GM12878 (cell line): ENCODE results near the gene UACA. TPM values are rescaled to one million over a fixed set of nuclear protein-coding genes. Genes with fewer than 3 reads are reported as not detected.

Experiments
- ATAC-seq: fragments of 200-7000 bp; cut with Tn5 transposase; 3 replicates; pipeline ENCODE4 v1.9.1; 2020; ENCODE audit warnings: mild to moderate bottlenecking, moderate library complexity
- BruUV-seq: library from RNA; stranded (reverse); fragments of 400-500 nt; replicated peaks from 2 replicates; lab custom pipeline; 2021; lab: Mats Ljungman, UMichigan
- CTCF ChIA-PET: fragments of 300-600 bp; sonication (Branson Sonifier 250); formaldehyde crosslinking; extraction: SDS; loops from one replicate; lab custom pipeline; 2021; ENCODE audit warnings: inconsistent platforms; lab: Yijun Ruan, JAX
- POLR2A ChIA-PET: fragments of 350-600 bp; formaldehyde crosslinking; extraction: SDS; loops from one replicate; lab custom pipeline; 2021; ENCODE audit warnings: inconsistent platforms; lab: Charles Lee
- RAD21 ChIA-PET: fragments of 300-600 bp; sonication (Branson Sonifier 250); formaldehyde crosslinking; loops from one replicate; lab custom pipeline; 2023; ENCODE audit warnings: antibody characterized with exemption; ENCODE audit not compliant: unreplicated experiment; lab: Charles Lee
- SMC1A ChIA-PET: fragments of 300-600 bp; sonication (Branson Sonifier 250); formaldehyde crosslinking; loops from one replicate; lab custom pipeline; 2023; ENCODE audit not compliant: unreplicated experiment, uncharacterized antibody; lab: Charles Lee
- DNase-seq: peaks from one replicate; pipeline ENCODE4 v3.0.0-alpha.2; 2011; ENCODE audit warnings: low read depth, low spot score
- FAIRE-seq: peaks from 3 replicates; lab custom pipeline; 2011; peaks lifted over from hg19 to GRCh38; lab: Jason Lieb, UNC
- H2AFZ ChIP-seq: 2 replicates; pipeline ENCODE4 v1.6.0; 2011; ENCODE audit warnings: low read depth, low read length, control low read depth; ENCODE audit not compliant: control insufficient read depth
- H3K27ac ChIP-seq: 2 replicates; pipeline ENCODE4 v1.5.1; 2011; ENCODE audit warnings: control low read depth; ENCODE audit not compliant: control insufficient read depth, insufficient read depth
- H3K27me3 ChIP-seq, 2 experiments: replicated peaks in 1 of 2; 2 replicates each; pipeline versions ENCODE4 v1.6.0 to v1.6.1; 2011; ENCODE audit warnings: low read length in 1 of 2; ENCODE audit not compliant: control insufficient read depth in 2 of 2, insufficient read depth in 2 of 2
- H3K36me3 ChIP-seq, 2 experiments: 2 replicates each; pipeline ENCODE4 v1.5.1; 2011; ENCODE audit warnings: low read length in 1 of 2; ENCODE audit not compliant: control insufficient read depth in 2 of 2, insufficient read depth in 2 of 2
- H3K4me1 ChIP-seq: 2 replicates; pipeline ENCODE4 v1.6.1; 2011; ENCODE audit warnings: mild to moderate bottlenecking, low read length, moderate library complexity, mixed read lengths; ENCODE audit not compliant: control insufficient read depth, insufficient read depth
- H3K4me2 ChIP-seq: 2 replicates; pipeline ENCODE4 v1.6.0; 2011; ENCODE audit warnings: control low read depth; ENCODE audit not compliant: control insufficient read depth, insufficient read depth
- H3K4me3 ChIP-seq: fragments of 200-600 bp; sonication (generic); 2 replicates; pipeline ENCODE4 v1.5.1; 2016
- H3K79me2 ChIP-seq: 2 replicates; pipeline ENCODE4 v1.6.0; 2011; ENCODE audit warnings: low read length; ENCODE audit not compliant: control insufficient read depth, insufficient read depth
- H3K9ac ChIP-seq: 2 replicates; pipeline ENCODE4 v1.8.0; 2011; ENCODE audit warnings: low read length, control low read depth, mixed read lengths; ENCODE audit not compliant: control insufficient read depth, insufficient read depth
- H3K9me3 ChIP-seq: replicated peaks from 3 replicates; pipeline ENCODE4 v1.5.1; 2011; ENCODE audit warnings: mild to moderate bottlenecking, low read length; ENCODE audit not compliant: control insufficient read depth, insufficient read depth
- H4K20me1 ChIP-seq: 2 replicates; pipeline ENCODE4 v1.6.0; 2011; ENCODE audit not compliant: control insufficient read depth, insufficient read depth
- CBX3 ChIP-seq: fragments of 200-600 bp; sonication (generic); IDR thresholded peaks from 2 replicates; pipeline ENCODE4 v1.6.1; 2016; ENCODE audit warnings: low read depth, borderline replicate concordance
- CBX5 ChIP-seq: sonication (generic); IDR thresholded peaks from 2 replicates; pipeline ENCODE4 v1.6.1; 2016; ENCODE audit warnings: low read depth, moderate library complexity, mild to moderate bottlenecking, inconsistent platforms
- E2F8 ChIP-seq: fragments of 450-650 bp; IDR thresholded peaks from 2 replicates; pipeline ENCODE4 v1.6.1; 2018; ENCODE audit warnings: mild to moderate bottlenecking, low read depth, moderate library complexity; ENCODE audit not compliant: partially characterized antibody
- EED ChIP-seq: sonication (generic); IDR thresholded peaks from 2 replicates; pipeline ENCODE4 v1.6.1; 2016; ENCODE audit warnings: antibody characterized with exemption, low read depth
- EP300 ChIP-seq, 2 experiments: fragments of 150-350 bp in 1 of 2; IDR thresholded peaks; 2 replicates each; pipeline ENCODE4 v1.6.1; 2011 to 2012; ENCODE audit warnings: low read depth in 2 of 2, low read length in 2 of 2, borderline replicate concordance in 1 of 2, improper control_type of control experiment in 1 of 2, inconsistent platforms in 1 of 2; ENCODE audit not compliant: control insufficient read depth in 1 of 2
- HSF1 ChIP-seq: fragments of 150-350 bp; IDR thresholded peaks from 2 replicates; pipeline ENCODE4 v1.6.1; 2014; ENCODE audit warnings: mild to moderate bottlenecking, low read depth, low read length
- MEF2B ChIP-seq: fragments of 450-650 bp; IDR thresholded peaks from 2 replicates; pipeline ENCODE4 v1.6.1; 2018; ENCODE audit warnings: mild to moderate bottlenecking, moderate library complexity; ENCODE audit not compliant: partially characterized antibody, poor library complexity, severe bottlenecking
- MTA2 ChIP-seq: fragments of 450-650 bp; IDR thresholded peaks from 2 replicates; pipeline ENCODE4 v1.6.1; 2016; ENCODE audit warnings: low read depth, mild to moderate bottlenecking, moderate library complexity
- MXI1 ChIP-seq: fragments of 150-350 bp; IDR thresholded peaks from 2 replicates; pipeline ENCODE4 v1.6.1; 2011; ENCODE audit warnings: low read depth, mild to moderate bottlenecking, inconsistent platforms, low read length, improper control_type of control experiment
- NR2F1 ChIP-seq: fragments of 450-650 bp; conservative IDR thresholded peaks from 2 replicates; pipeline ENCODE4 v1.6.1; 2017; ENCODE audit warnings: mild to moderate bottlenecking
- POLR2AphosphoS5 ChIP-seq: IDR thresholded peaks from 2 replicates; pipeline ENCODE4 v1.6.1; 2011; ENCODE audit warnings: mild to moderate bottlenecking, low read length, inconsistent platforms
- SMC3 ChIP-seq: IDR thresholded peaks from 2 replicates; pipeline ENCODE4 v1.6.1; 2011; ENCODE audit warnings: low read length, improper control_type of control experiment, borderline replicate concordance
- SP1 ChIP-seq: IDR thresholded peaks from one replicate; pipeline ENCODE4 v1.6.1; 2011; ENCODE audit warnings: low read depth, low read length
- SREBF2 ChIP-seq: IDR thresholded peaks from 2 replicates; pipeline ENCODE4 v1.6.1; 2012; ENCODE audit warnings: mild to moderate bottlenecking, low read length
- TARDBP ChIP-seq: IDR thresholded peaks from 2 replicates; pipeline ENCODE4 v1.6.1; 2016; ENCODE audit warnings: borderline replicate concordance
- WGBS: methylation state at CpG from one replicate; pipeline ENCODE4 v1.1.6; 2016; ENCODE audit warnings: low lambda C conversion rate; ENCODE audit not compliant: insufficient replicate concordance, insufficient coverage; ENCODE audit errors: missing lambda C conversion rate; 5-methylcytosine and 5-hydroxymethylcytosine counted together
- in situ Hi-C: fragments of 300-500 bp; cut with MboI; formaldehyde crosslinking; loops from 9 replicates; pipeline ENCODE4 v1.14.3; 2018; ENCODE audit warnings: mixed read lengths
- intact Hi-C: fragments of 100-400 bp; cut with micrococcal nuclease; formaldehyde crosslinking; loops from one replicate; pipeline ENCODE4 v1.14.2; 2022; ENCODE audit not compliant: unreplicated experiment
- polyA plus RNA-seq, 11 experiments: library from polyadenylated mRNA; depleted of rRNA in 4 of 11; unstranded in 6 of 11; stranded (reverse) in 5 of 11; fragments of >200 nt; fragmentation: Nextera tagmentation in 4 of 11; fragmentation: Illumina TruSeq in 1 of 11; extraction: Ambion mirVana in 4 of 11; extraction: Trizol in 1 of 11; gene quantifications; 1 replicate in 1 of 11; 2 replicates in 10 of 11; pipeline versions ENCODE4 v1.2.1 to v1.2.3, GENCODE V29; 2011 to 2016; ENCODE audit warnings: inconsistent platforms in 2 of 11, missing spikeins in 2 of 11, low read depth in 1 of 11
- total RNA-seq, 4 experiments: library from RNA; depleted of rRNA in 3 of 4; stranded (reverse); fragments of >200 nt in 3 of 4; fragmentation: Illumina TruSeq in 1 of 4; extraction: Trizol in 1 of 4; gene quantifications; 2 replicates each; pipeline versions ENCODE4 v1.2.1 to v1.2.3, GENCODE V29; 2013 to 2021
- TF ChIP-seq, protein P1 (sequence below): IDR thresholded peaks from 2 replicates; pipeline ENCODE4 v1.6.1; 2011; ENCODE audit warnings: mild to moderate bottlenecking, low read depth, low read length, moderate library complexity; ENCODE audit not compliant: insufficient replicate concordance

UACA gene
- total and polyA plus RNA-seq, 10 of the 15 experiments (the other 5 are each of a cell fraction or from before 2014, with no cell fraction given) = 0.30 to 4.0 (median 2.0) TPM

DNA sequence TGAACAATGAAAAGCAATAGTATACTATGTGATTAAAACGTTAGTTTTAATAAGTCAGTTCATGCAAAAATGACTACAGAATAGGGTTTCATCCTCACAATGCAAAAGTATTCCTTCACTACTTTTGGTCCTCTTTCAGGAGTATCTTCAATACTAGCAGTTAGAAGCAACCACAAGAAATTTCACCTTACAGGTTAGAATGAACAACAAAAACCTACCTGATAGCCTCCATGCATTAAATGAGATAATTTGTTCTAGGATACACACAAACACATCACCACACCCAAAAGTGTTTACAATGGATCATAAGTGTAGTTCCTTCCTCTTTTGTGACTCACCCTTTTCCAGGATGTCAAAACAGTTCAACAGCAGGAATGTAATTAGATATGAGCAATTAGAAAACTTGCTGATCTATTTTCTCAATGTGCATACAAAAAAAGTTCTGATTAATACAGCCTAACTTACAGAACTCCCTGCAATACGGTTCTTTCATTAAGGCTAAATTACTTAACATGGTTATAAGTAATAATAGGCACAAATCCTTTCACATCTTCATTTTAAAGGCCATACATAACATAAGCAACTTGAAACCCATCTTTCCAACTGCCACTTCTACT lies 21.6 kb downstream of the UACA start (continued):
- no peak for TF ChIP-seq HSF1
- TF ChIP-seq NR2F1 = no peak
- TF ChIP-seq EED = no peak

- WGBS = 80% methylated on average over 1 of the region's 1 CpG
- Histone ChIP-seq H4K20me1 (no peaks in the 10 kb centered on the region), H3K27ac (no peak overlapping the region), H3K9ac (no peak overlapping the region), H3K27me3 (no peaks in the 10 kb centered on the region), H3K79me2 (no peaks in the 10 kb centered on the region), H2AFZ (no peak overlapping the region), H3K36me3 (no peaks in the 10 kb centered on the region), H3K4me2 (no peak overlapping the region), H3K4me3 (no peak overlapping the region), H3K9me3 (no peaks in the 10 kb centered on the region), H3K4me1 (no peaks in the 10 kb centered on the region)
- RAD21 ChIA-PET = no interaction called here
- no peak for ATAC-seq
- in situ Hi-C loops (no loop called here), intact Hi-C loops (no loop called here)
- SMC1A ChIA-PET = no interaction called here
- BruUV-seq = no TSS peak
- POLR2A ChIA-PET = interaction anchor here (0.7 kb wide), 1 partner anchor 1074 kb away, joined by 7 read pairs; no protein-coding TSS in a partner anchor
- FAIRE-seq = no peak
- CTCF ChIA-PET = no interaction called here
- DNase-seq = no peak
- no peak for TF ChIP-seq E2F8
- TF ChIP-seq MXI1 = no peak
- TF ChIP-seq CBX3 = no peak
- no peak for TF ChIP-seq POLR2AphosphoS5
- no peak for TF ChIP-seq CBX5
- TF ChIP-seq SREBF2 = no peak
- no peak for TF ChIP-seq SMC3
- TF ChIP-seq MTA2 = no peak
- TF ChIP-seq, protein P1, sequence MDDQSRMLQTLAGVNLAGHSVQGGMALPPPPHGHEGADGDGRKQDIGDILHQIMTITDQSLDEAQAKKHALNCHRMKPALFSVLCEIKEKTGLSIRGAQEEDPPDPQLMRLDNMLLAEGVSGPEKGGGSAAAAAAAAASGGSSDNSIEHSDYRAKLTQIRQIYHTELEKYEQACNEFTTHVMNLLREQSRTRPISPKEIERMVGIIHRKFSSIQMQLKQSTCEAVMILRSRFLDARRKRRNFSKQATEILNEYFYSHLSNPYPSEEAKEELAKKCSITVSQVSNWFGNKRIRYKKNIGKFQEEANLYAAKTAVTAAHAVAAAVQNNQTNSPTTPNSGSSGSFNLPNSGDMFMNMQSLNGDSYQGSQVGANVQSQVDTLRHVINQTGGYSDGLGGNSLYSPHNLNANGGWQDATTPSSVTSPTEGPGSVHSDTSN = no peak
- no peak for TF ChIP-seq EP300 (IDR thresholded peaks at IDR 0.05; ENCODE audit: borderline replicate concordance in 1 of 2, control insufficient read depth in 1 of 2, low read depth in 2 of 2, low read length in 2 of 2)
- TF ChIP-seq TARDBP = no peak
- TF ChIP-seq MEF2B = no peak
- TF ChIP-seq SP1 = no peak
Measured at GRCh38 chr15:70741107-70741531, 22.2 kb downstream of the UACA start.
